Retinal pigment epithelial cell (primary cell): ENCODE measurements around the gene ARPC1A.

Experiments
- DNase-seq: peaks from one replicate; pipeline ENCODE4 v3.0.0-alpha.2; 2010; ENCODE audit warnings: low read depth
- H3K4me3 ChIP-seq: 2 replicates; pipeline ENCODE4 v1.5.1; 2011; ENCODE audit warnings: mild to moderate bottlenecking, low read length, control low read depth, moderate library complexity
- CTCF ChIP-seq: conservative IDR thresholded peaks from 2 replicates; pipeline ENCODE4 v1.5.1; 2011; ENCODE audit warnings: low read depth, low read length, control low read depth, inconsistent platforms

Gene ARPC1A

GRCh38 chr7:99392659-99393354 lies 67.1 kb downstream of the ARPC1A start:
- no peak for TF ChIP-seq CTCF
- H3K4me3 ChIP-seq, result peak overlapping the region; percentile 56
- DNase-seq, result peak; percentile 51

GRCh38 chr7:99393355-99394187 lies 67.9 kb downstream of the ARPC1A start:
- peak overlapping the region; percentile 56 for H3K4me3 ChIP-seq

GRCh38 chr7:99394188-99394502 lies 68.4 kb downstream of the ARPC1A start:
- no peak for TF ChIP-seq CTCF
- no peak overlapping the region for H3K4me3 ChIP-seq
- DNase-seq, result no peak

More at GRCh38 chr7:99393355-99394187, 67.9 kb downstream of the ARPC1A start:
- TF ChIP-seq CTCF, result no peak
- DNase-seq, result no peak

- TF ChIP-seq CTCF, result no peak
- no peak overlapping the region for H3K4me3 ChIP-seq
- no peak for DNase-seq
These were observed 70.1 kb downstream of the ARPC1A start for GRCh38 chr7:99395616-99396327.

GRCh38 chr7:99396418-99397296 lies 71.0 kb downstream of the ARPC1A start:
- no peak for TF ChIP-seq CTCF

GRCh38 chr7:99397297-99397983 lies 71.7 kb downstream of the ARPC1A start:
- no peak overlapping the region for H3K4me3 ChIP-seq
- no peak for DNase-seq
- no peak for TF ChIP-seq CTCF

More at GRCh38 chr7:99396418-99397296, 71.0 kb downstream of the ARPC1A start:
- H3K4me3 ChIP-seq, result no peak overlapping the region
- DNase-seq, result no peak
